Activated CD4-positive, alpha-beta T cell treated with anti-CD3 and anti-CD28 coated beads, Interleukin-2, Interleukin-6, amounts not matched to agents 100 ng/mL and 50 ng/mL, durations not matched to agents 16 hours and 8 hours (primary cell): ENCODE data around the gene SLC44A5.
"Not testable (repeated sequence)": the region's sequence is repeated elsewhere in the genome, so short reads cannot be mapped to it uniquely, and the experiment has no call there.

Source experiments
- DNase-seq: peaks from one replicate; pipeline ENCODE4 v3.0.0-alpha.2; 2020

Gene SLC44A5

GRCh38 chr1:75264112-75264511 is 346.8 kb downstream of the SLC44A5 start:
- no peak for DNase-seq

GRCh38 chr1:75263616-75264015 is 347.3 kb downstream of the SLC44A5 start:
- DNase-seq: not testable (repeated sequence)

GRCh38 chr1:75261946-75262345 is 349.0 kb downstream of the SLC44A5 start:
- DNase-seq: not testable (repeated sequence)

GRCh38 chr1:75258351-75258750 is 352.6 kb downstream of the SLC44A5 start:
- DNase-seq: no peak

- DNase-seq: no peak
Observed at GRCh38 chr1:75257424-75257823, 353.5 kb downstream of the SLC44A5 start.

GRCh38 chr1:75250114-75250513 is 360.8 kb downstream of the SLC44A5 start:
- DNase-seq: not testable (repeated sequence)

GRCh38 chr1:75245239-75245638 is 365.7 kb downstream of the SLC44A5 start:
- no peak for DNase-seq

GRCh38 chr1:75243124-75243523 is 367.8 kb downstream of the SLC44A5 start:
- DNase-seq: no peak

- DNase-seq: no peak
Observed at GRCh38 chr1:75237316-75237715, 373.6 kb downstream of the SLC44A5 start.

- DNase-seq: no peak
Observed at GRCh38 chr1:75234562-75234961, 376.4 kb downstream of the SLC44A5 start.

- peak; percentile 44 for DNase-seq
Observed at GRCh38 chr1:75233302-75233929, 377.5 kb downstream of the SLC44A5 start.

GRCh38 chr1:75220072-75220471 is 390.8 kb downstream of the SLC44A5 start:
- no peak for DNase-seq

- DNase-seq: no peak
Observed at GRCh38 chr1:75214017-75214416, 396.9 kb downstream of the SLC44A5 start.

GRCh38 chr1:75211648-75212047 is 399.3 kb downstream of the SLC44A5 start:
- DNase-seq: no peak

- DNase-seq: no peak
Observed at GRCh38 chr1:75208862-75209261, 402.1 kb downstream of the SLC44A5 start.

- peak; percentile 26 for DNase-seq
Observed at GRCh38 chr1:75203415-75204277, 407.3 kb downstream of the SLC44A5 start.

- DNase-seq: no peak
Observed at GRCh38 chr1:75202751-75203150, 408.2 kb downstream of the SLC44A5 start.

- DNase-seq: no peak
Observed at GRCh38 chr1:75198761-75199160, 412.2 kb downstream of the SLC44A5 start.

- DNase-seq: no peak
Observed at GRCh38 chr1:75198163-75198562, 412.8 kb downstream of the SLC44A5 start.

GRCh38 chr1:75188892-75189291 is 422.0 kb downstream of the SLC44A5 start:
- DNase-seq: no peak

- not testable (repeated sequence) for DNase-seq
Observed at GRCh38 chr1:75181214-75181955, 429.5 kb downstream of the SLC44A5 start.

GRCh38 chr1:75174031-75174760 is 436.7 kb downstream of the SLC44A5 start:
- no peak for DNase-seq

- DNase-seq: no peak
Observed at GRCh38 chr1:75172556-75172955, 438.4 kb downstream of the SLC44A5 start.
